DOHH2 (cell line): ENCODE measurements around the gene DNASE2B.

Experiments
- EZH2phosphoT487 ChIP-seq: fragments of 200-600 bp; sonication (generic); IDR thresholded peaks from 2 replicates; pipeline ENCODE4 v1.6.1; 2017; ENCODE audit warnings: borderline replicate concordance, mild to moderate bottlenecking, antibody characterized with exemption, low read length, moderate library complexity, mixed read lengths
- TF ChIP-seq, protein P1 (sequence below): fragments of 200-600 bp; sonication (generic); IDR thresholded peaks from one replicate; pipeline ENCODE4 v1.5.1; 2014; ENCODE audit warnings: antibody characterized with exemption, mild to moderate bottlenecking, low read depth, low read length; ENCODE audit not compliant: poor library complexity, severe bottlenecking

DNA sequence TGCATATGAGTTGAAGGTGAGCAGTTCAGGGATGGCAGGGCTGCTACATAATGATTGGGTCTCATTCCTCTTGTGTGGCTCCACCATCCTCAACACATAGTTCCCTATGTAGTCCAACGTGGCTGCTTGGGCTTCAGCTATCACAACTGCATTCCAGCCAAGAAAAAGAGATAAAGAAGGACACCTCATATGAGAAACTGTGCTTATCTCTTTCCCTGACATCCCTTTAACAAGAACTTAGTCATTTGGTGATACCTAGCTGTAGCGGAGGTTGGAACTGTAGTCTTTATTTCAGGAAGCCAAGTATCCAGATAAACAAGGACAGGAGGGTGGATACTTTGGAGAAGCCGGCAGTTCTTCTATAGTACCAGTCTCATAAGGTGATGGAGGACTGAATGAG, 42.7 kb upstream of the DNASE2B start:
- TF ChIP-seq EZH2phosphoT487, result no peak
- TF ChIP-seq, protein P1, sequence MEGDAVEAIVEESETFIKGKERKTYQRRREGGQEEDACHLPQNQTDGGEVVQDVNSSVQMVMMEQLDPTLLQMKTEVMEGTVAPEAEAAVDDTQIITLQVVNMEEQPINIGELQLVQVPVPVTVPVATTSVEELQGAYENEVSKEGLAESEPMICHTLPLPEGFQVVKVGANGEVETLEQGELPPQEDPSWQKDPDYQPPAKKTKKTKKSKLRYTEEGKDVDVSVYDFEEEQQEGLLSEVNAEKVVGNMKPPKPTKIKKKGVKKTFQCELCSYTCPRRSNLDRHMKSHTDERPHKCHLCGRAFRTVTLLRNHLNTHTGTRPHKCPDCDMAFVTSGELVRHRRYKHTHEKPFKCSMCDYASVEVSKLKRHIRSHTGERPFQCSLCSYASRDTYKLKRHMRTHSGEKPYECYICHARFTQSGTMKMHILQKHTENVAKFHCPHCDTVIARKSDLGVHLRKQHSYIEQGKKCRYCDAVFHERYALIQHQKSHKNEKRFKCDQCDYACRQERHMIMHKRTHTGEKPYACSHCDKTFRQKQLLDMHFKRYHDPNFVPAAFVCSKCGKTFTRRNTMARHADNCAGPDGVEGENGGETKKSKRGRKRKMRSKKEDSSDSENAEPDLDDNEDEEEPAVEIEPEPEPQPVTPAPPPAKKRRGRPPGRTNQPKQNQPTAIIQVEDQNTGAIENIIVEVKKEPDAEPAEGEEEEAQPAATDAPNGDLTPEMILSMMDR, result no peak
